ENCODE results near the gene ELFN2. TPM values are rescaled to one million over a fixed set of nuclear protein-coding genes. Genes with fewer than 3 reads are reported as not detected.

Gene ELFN2
- total RNA-seq, 6 experiments from 2014 or later, result 0.07 to 0.93 (median 0.49) TPM

- DNase-seq, result no peak
- 59% methylated on average over 13 of the region's 17 CpGs for WGBS (ENCODE audit: insufficient coverage, low coverage, low lambda C conversion rate, missing lambda C conversion rate)
- ATAC-seq, result no peak
These were observed 83.2 kb downstream of the ELFN2 start for GRCh38 chr22:37343863-37344734.

DNA sequence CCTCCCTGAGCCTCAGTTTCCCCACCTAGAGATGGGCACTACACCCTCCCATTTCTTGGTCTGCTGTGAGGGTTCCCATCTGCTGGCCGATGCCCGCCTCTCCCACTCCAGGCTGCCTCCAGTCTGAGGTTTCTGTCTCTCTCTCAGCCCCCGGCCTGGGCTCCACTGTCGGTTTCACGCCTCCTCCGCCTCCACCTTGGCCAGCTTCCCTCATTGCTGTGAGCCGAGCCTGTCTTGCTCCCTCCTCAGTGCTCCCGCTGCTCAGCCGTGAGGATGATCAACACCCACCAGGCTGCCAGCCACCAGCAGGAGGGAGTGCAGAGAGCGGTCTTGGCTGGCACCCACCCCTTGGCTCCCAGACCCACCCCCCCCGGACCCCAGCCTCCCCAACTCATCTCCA lies 83.9 kb downstream of the ELFN2 start:
- ATAC-seq (no peak), DNase-seq (no peak)
- no peaks in the 10 kb centered on the region for H3K27me3 ChIP-seq
- no peak overlapping the region for H3K27ac ChIP-seq
- 59% methylated on average over 7 of the region's 11 CpGs for WGBS (ENCODE audit: insufficient coverage, low coverage, low lambda C conversion rate, missing lambda C conversion rate)
- no peaks in the 10 kb centered on the region for H3K9me3 ChIP-seq
- intact Hi-C loops (cut with DNase I), result no loop called here
- no peak overlapping the region for H3K4me3 ChIP-seq
- no peaks in the 10 kb centered on the region for H3K36me3 ChIP-seq
- no peaks in the 10 kb centered on the region for H3K4me1 ChIP-seq
- TF ChIP-seq, protein P1, sequence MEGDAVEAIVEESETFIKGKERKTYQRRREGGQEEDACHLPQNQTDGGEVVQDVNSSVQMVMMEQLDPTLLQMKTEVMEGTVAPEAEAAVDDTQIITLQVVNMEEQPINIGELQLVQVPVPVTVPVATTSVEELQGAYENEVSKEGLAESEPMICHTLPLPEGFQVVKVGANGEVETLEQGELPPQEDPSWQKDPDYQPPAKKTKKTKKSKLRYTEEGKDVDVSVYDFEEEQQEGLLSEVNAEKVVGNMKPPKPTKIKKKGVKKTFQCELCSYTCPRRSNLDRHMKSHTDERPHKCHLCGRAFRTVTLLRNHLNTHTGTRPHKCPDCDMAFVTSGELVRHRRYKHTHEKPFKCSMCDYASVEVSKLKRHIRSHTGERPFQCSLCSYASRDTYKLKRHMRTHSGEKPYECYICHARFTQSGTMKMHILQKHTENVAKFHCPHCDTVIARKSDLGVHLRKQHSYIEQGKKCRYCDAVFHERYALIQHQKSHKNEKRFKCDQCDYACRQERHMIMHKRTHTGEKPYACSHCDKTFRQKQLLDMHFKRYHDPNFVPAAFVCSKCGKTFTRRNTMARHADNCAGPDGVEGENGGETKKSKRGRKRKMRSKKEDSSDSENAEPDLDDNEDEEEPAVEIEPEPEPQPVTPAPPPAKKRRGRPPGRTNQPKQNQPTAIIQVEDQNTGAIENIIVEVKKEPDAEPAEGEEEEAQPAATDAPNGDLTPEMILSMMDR (IDR thresholded peaks at IDR 0.05), result no peak
- no peak for TF ChIP-seq POLR2A (IDR thresholded peaks at IDR 0.05)

More at GRCh38 chr22:37343863-37344734, 83.2 kb downstream of the ELFN2 start:
- H3K4me1 ChIP-seq, result no peaks in the 10 kb centered on the region
- H3K36me3 ChIP-seq, result no peaks in the 10 kb centered on the region
- TF ChIP-seq POLR2A (IDR thresholded peaks at IDR 0.05), result no peak
- TF ChIP-seq, protein P1 (IDR thresholded peaks at IDR 0.05), result no peak
- H3K27me3 ChIP-seq, result no peaks in the 10 kb centered on the region
- no peaks in the 10 kb centered on the region for H3K9me3 ChIP-seq
- H3K27ac ChIP-seq, result no peak overlapping the region
- intact Hi-C loops (cut with DNase I), result no loop called here
- H3K4me3 ChIP-seq, result no peak overlapping the region

- H3K27ac ChIP-seq, result no peak overlapping the region
- no peak for DNase-seq
- WGBS (ENCODE audit: insufficient coverage, low coverage, low lambda C conversion rate, missing lambda C conversion rate), result 82% methylated on average over 6 of the region's 6 CpGs
- H3K9me3 ChIP-seq, result no peaks in the 10 kb centered on the region
- ATAC-seq, result no peak
- no peaks in the 10 kb centered on the region for H3K36me3 ChIP-seq
- intact Hi-C loops (cut with DNase I), result no loop called here
- no peak overlapping the region for H3K4me3 ChIP-seq
- no peaks in the 10 kb centered on the region for H3K27me3 ChIP-seq
- H3K4me1 ChIP-seq, result no peaks in the 10 kb centered on the region
- TF ChIP-seq POLR2A (IDR thresholded peaks at IDR 0.05), result no peak
- TF ChIP-seq, protein P1 (IDR thresholded peaks at IDR 0.05), result no peak
These were observed 85.2 kb downstream of the ELFN2 start for GRCh38 chr22:37342065-37342464.

GRCh38 chr22:37340331-37341262 lies 86.7 kb downstream of the ELFN2 start:
- H3K27ac ChIP-seq, result no peak overlapping the region
- no peaks in the 10 kb centered on the region for H3K27me3 ChIP-seq
- no peak for DNase-seq
- H3K36me3 ChIP-seq, result no peaks in the 10 kb centered on the region
- no peak overlapping the region for H3K4me3 ChIP-seq
- H3K4me1 ChIP-seq, result no peaks in the 10 kb centered on the region
- ATAC-seq, result no peak
- H3K9me3 ChIP-seq, result no peaks in the 10 kb centered on the region
- TF ChIP-seq, protein P1 (IDR thresholded peaks at IDR 0.05), result no peak
- TF ChIP-seq POLR2A (IDR thresholded peaks at IDR 0.05), result no peak
- intact Hi-C loops (cut with DNase I), result no loop called here
- 50% methylated on average over 16 of the region's 24 CpGs for WGBS (ENCODE audit: insufficient coverage, low coverage, low lambda C conversion rate, missing lambda C conversion rate)

Measured in right lobe of liver (tissue), 6 donors.